IMR-90 (cell line): Measurements from ENCODE around the gene NUMA1.

Source experiments
- CEBPB ChIP-seq: IDR thresholded peaks from 2 replicates; pipeline ENCODE4 v1.6.1; 2012; ENCODE audit warnings: low read depth, low read length, improper control_type of control experiment
- MXI1 ChIP-seq: IDR thresholded peaks from 2 replicates; pipeline ENCODE4 v1.6.1; 2012; ENCODE audit warnings: low read depth, mild to moderate bottlenecking, low read length, moderate library complexity, borderline replicate concordance
- POLR2A ChIP-seq: IDR thresholded peaks from 2 replicates; pipeline ENCODE4 v1.6.1; 2012; ENCODE audit warnings: mild to moderate bottlenecking, low read depth, low read length
- SMC3 ChIP-seq: fragments of 150-350 bp; IDR thresholded peaks from 2 replicates; pipeline ENCODE4 v1.6.1; 2016; ENCODE audit warnings: low read depth, mild to moderate bottlenecking, antibody characterized with exemption, low read length, moderate library complexity
- TF ChIP-seq, protein P1 (sequence below): conservative IDR thresholded peaks from 2 replicates; pipeline ENCODE4 v1.5.1; 2012; ENCODE audit warnings: mild to moderate bottlenecking, low read depth, low read length, improper control_type of control experiment
- TF ChIP-seq, protein P2 (sequence below): fragments of 150-350 bp; IDR thresholded peaks from 2 replicates; pipeline ENCODE4 v1.6.1; 2017; ENCODE audit warnings: mild to moderate bottlenecking, antibody characterized with exemption, low read length, low read depth

DNA sequence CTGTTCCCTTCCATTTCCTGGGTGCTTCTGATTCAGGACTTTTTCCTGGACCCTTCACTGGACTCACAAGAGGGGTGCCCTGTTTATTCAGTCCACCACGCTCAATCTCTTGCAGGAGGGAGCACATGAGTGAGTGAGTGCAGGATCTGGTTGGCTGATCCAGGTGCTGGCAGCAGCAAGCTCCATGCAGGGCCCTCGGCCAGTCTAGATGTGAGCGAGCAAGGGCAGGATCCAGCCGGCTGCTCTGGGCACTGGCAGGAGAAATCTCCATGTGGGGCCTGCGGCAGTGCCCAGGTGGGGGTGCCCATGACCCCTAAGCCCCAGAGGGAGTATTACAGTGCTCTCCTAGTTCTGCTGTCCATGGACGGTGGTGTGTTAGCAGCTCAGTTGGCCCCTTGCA lies 43.7 kb upstream of the NUMA1 start:
- TF ChIP-seq, protein P1, sequence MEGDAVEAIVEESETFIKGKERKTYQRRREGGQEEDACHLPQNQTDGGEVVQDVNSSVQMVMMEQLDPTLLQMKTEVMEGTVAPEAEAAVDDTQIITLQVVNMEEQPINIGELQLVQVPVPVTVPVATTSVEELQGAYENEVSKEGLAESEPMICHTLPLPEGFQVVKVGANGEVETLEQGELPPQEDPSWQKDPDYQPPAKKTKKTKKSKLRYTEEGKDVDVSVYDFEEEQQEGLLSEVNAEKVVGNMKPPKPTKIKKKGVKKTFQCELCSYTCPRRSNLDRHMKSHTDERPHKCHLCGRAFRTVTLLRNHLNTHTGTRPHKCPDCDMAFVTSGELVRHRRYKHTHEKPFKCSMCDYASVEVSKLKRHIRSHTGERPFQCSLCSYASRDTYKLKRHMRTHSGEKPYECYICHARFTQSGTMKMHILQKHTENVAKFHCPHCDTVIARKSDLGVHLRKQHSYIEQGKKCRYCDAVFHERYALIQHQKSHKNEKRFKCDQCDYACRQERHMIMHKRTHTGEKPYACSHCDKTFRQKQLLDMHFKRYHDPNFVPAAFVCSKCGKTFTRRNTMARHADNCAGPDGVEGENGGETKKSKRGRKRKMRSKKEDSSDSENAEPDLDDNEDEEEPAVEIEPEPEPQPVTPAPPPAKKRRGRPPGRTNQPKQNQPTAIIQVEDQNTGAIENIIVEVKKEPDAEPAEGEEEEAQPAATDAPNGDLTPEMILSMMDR: no peak
- no peak for TF ChIP-seq CEBPB
- TF ChIP-seq SMC3: no peak
- no peak for TF ChIP-seq POLR2A
- TF ChIP-seq MXI1: no peak
- TF ChIP-seq, protein P2, sequence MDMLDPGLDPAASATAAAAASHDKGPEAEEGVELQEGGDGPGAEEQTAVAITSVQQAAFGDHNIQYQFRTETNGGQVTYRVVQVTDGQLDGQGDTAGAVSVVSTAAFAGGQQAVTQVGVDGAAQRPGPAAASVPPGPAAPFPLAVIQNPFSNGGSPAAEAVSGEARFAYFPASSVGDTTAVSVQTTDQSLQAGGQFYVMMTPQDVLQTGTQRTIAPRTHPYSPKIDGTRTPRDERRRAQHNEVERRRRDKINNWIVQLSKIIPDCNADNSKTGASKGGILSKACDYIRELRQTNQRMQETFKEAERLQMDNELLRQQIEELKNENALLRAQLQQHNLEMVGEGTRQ: no peak
